Spleen (tissue), 11 donors: ENCODE results near the gene HTR4. TPM values are rescaled to one million over a fixed set of nuclear protein-coding genes. Genes with fewer than 3 reads are reported as not detected.

ENCODE experiments used
- DNase-seq: peaks from one replicate; pipeline ENCODE4 v3.0.0-alpha.2; 2020
- H3K27ac ChIP-seq, 8 donors: fragments of 200-600 bp; sonication (generic) in 7 of 8; 1 replicate in 4 of 8; 2 replicates in 4 of 8; pipeline versions ENCODE4 v1.5.0 to v1.8.0; 2016 to 2021; ENCODE audit warnings: inconsistent platforms in 4 of 8, mild to moderate bottlenecking in 4 of 8, moderate library complexity in 1 of 8
- H3K27me3 ChIP-seq, 7 donors: fragments of 200-600 bp; sonication (generic) in 6 of 7; replicated peaks in 1 of 7; 1 replicate in 4 of 7; 2 replicates in 3 of 7; pipeline versions ENCODE4 v1.5.0 to v1.8.0; 2016 to 2021; ENCODE audit warnings: inconsistent platforms in 3 of 7, mild to moderate bottlenecking in 1 of 7
- H3K36me3 ChIP-seq, 6 donors: fragments of 200-600 bp; sonication (generic) in 5 of 6; 1 replicate in 4 of 6; 2 replicates in 2 of 6; pipeline versions ENCODE4 v1.5.0 to v1.8.0; 2016 to 2021; ENCODE audit warnings: inconsistent platforms in 2 of 6
- H3K4me1 ChIP-seq, 6 donors: fragments of 200-600 bp; sonication (generic) in 5 of 6; 1 replicate in 3 of 6; 2 replicates in 3 of 6; pipeline versions ENCODE4 v1.5.0 to v1.8.0; 2016 to 2021; ENCODE audit warnings: inconsistent platforms in 3 of 6
- H3K4me3 ChIP-seq, 8 donors: fragments of 200-600 bp; sonication (generic) in 7 of 8; 1 replicate in 4 of 8; 2 replicates in 4 of 8; pipeline versions ENCODE4 v1.5.0 to v1.8.0; 2016 to 2021; ENCODE audit warnings: inconsistent platforms in 4 of 8, mild to moderate bottlenecking in 4 of 8, moderate library complexity in 2 of 8
- H3K9me3 ChIP-seq, 8 donors: fragments of 200-600 bp; sonication (generic) in 7 of 8; 1 replicate in 4 of 8; 2 replicates in 4 of 8; pipeline versions ENCODE4 v1.5.0 to v1.8.0; 2016 to 2021; ENCODE audit warnings: inconsistent platforms in 4 of 8
- CTCF ChIP-seq, 11 experiments: fragments of 200-600 bp in 7 of 11; fragments of 450-650 bp in 4 of 11; sonication (generic) in 4 of 11; IDR thresholded peaks in 8 of 11; conservative IDR thresholded peaks in 3 of 11; 1 replicate in 7 of 11; 2 replicates in 4 of 11; pipeline versions ENCODE4 v1.4.0 to v1.8.0; 2016 to 2021; ENCODE audit warnings: antibody characterized with exemption in 11 of 11, inconsistent platforms in 4 of 11, mild to moderate bottlenecking in 1 of 11
- POLR2A ChIP-seq, 3 donors: fragments of 450-650 bp; IDR thresholded peaks; one replicate each; pipeline ENCODE4 v1.5.1; 2017; ENCODE audit warnings: antibody characterized with exemption in 3 of 3, mild to moderate bottlenecking in 1 of 3
- POLR2AphosphoS5 ChIP-seq, 3 donors: sonication (generic); formaldehyde crosslinking; IDR thresholded peaks; one replicate each; pipeline ENCODE4 v1.5.1; 2017; ENCODE audit warnings: antibody characterized with exemption in 3 of 3
- WGBS, 5 donors: extraction: QIAGEN DNeasy Blood & Tissue Kit in 3 of 5; methylation state at CpG; one replicate each; pipeline versions ENCODE4 v1.1.5 to v1.1.7; 2013 to 2018; 5-methylcytosine and 5-hydroxymethylcytosine counted together
- intact Hi-C: fragments of 100-400 bp; cut with DNase I; formaldehyde crosslinking; loops from one replicate; pipeline ENCODE4 v1.15.0; 2023; ENCODE audit warnings: low total_unique reads
- polyA plus RNA-seq, 3 donors: library from polyadenylated mRNA; stranded (reverse); fragments of 200-250 nt; gene quantifications; one replicate each; pipeline ENCODE4 v1.2.1, GENCODE V29; 2013
- total RNA-seq, 7 donors: library from RNA; depleted of rRNA in 3 of 7; stranded (reverse); fragments of >200 nt in 3 of 7; fragmentation: NEBNext Ultra II Directional in 4 of 7; extraction: Animal tissue kit (Norgen Biotek cat#: 25700) in 4 of 7; gene quantifications; one replicate each; pipeline versions ENCODE4 v1.1.0 to v1.2.1, GENCODE V29; 2016 to 2021
- donor health status: healthy with polysubstance abuse.
- donor health status: DM: no; HTN: no; CAD: no; lungs with moderate emphysema.
- donor health status: DM: no; HTN: no; CAD: no.
- donor health status: Bipolar disorder and iron deficiency.
- donor health status: healthy.
- donor health status: DM: no; HTN: no; CAD: no.
- donor health status: DM: yes; HTN: yes; CAD: no.

HTR4 gene
- total and polyA plus RNA-seq, 10 donors, result 0.03 to 0.79 (median 0.41) TPM; not detected in 5

- TF ChIP-seq CTCF (IDR thresholded peaks at IDR 0.05 in 8 of 11, conservative IDR thresholded peaks at IDR 0.05 in 3 of 11), result no peak
- Histone ChIP-seq H3K9me3 (no peaks in the 10 kb centered on the region), H3K4me3 (no peak overlapping the region), H3K27me3 (peaks cover 0 to 47% (median 6%) of the 10 kb centered on the region in 7 donors), H3K36me3 (no peaks in the 10 kb centered on the region), H3K27ac (no peak overlapping the region), H3K4me1 (no peaks in the 10 kb centered on the region)
- 62 to 78% (median 66%) methylated on average over 5 of the region's 5 CpGs for WGBS, 5 donors
- DNase-seq, result no peak
- intact Hi-C loops, result no loop called here
These were observed 6.0 kb upstream of the HTR4 start for GRCh38 chr5:148660346-148660660.

- Histone ChIP-seq H3K27me3 (peaks cover 0 to 52% (median 9%) of the 10 kb centered on the region in 7 donors), H3K4me3 (no peak overlapping the region), H3K4me1 (peaks cover 0 to 1% (median 0%) of the 10 kb centered on the region in 6 donors), H3K36me3 (no peaks in the 10 kb centered on the region), H3K27ac (no peak overlapping the region), H3K9me3 (no peaks in the 10 kb centered on the region)
- TF ChIP-seq POLR2AphosphoS5 (IDR thresholded peaks at IDR 0.05) (no peak), CTCF (IDR thresholded peaks at IDR 0.05 in 8 of 11, conservative IDR thresholded peaks at IDR 0.05 in 3 of 11) (no peak), POLR2A (IDR thresholded peaks at IDR 0.05) (no peak)
- intact Hi-C loops, result no loop called here
- WGBS, 5 donors, result 62 to 87% (median 69%) methylated on average over 2 of the region's 2 CpGs
- DNase-seq, result no peak
These were observed 5.5 kb upstream of the HTR4 start for GRCh38 chr5:148659641-148660345.

DNA sequence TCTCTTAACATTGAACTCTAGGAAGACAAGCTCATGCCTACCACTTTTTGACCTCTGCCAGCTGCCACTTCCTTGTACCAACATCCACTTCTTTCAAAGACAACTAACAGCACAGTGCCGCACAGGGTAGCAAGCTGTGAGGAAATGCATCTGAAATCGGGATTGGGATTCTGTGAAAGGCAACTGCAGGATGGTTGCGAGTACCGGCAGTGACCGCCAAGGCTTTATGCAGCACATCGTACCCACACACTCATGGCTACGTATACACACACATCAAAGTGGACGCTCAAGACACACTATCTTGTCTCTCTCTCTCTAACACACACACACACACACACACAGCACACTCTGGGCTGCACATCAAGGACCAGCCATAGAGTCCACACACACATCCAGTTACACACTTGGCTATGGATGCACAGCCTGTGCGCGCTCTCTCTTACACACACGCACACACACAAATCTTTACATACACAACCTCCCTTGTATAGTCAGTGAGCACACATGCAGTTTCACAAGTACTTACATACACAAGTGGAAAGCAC lies 964 bp downstream of the HTR4 start:
- 76 to 90% (median 87%) methylated on average over 11 of the region's 11 CpGs for WGBS, 5 donors
- Histone ChIP-seq H3K36me3 (no peaks in the 10 kb centered on the region), H3K27ac (no peak overlapping the region), H3K4me1 (peaks cover 0 to 13% (median 3%) of the 10 kb centered on the region in 6 donors), H3K4me3 (no peak overlapping the region), H3K9me3 (no peaks in the 10 kb centered on the region), H3K27me3 (peaks cover 0 to 65% (median 17%) of the 10 kb centered on the region in 7 donors)
- TF ChIP-seq POLR2AphosphoS5 (IDR thresholded peaks at IDR 0.05), result no peak
- no peak for TF ChIP-seq CTCF (IDR thresholded peaks at IDR 0.05 in 8 of 11, conservative IDR thresholded peaks at IDR 0.05 in 3 of 11)
- TF ChIP-seq POLR2A (IDR thresholded peaks at IDR 0.05), result no peak
- no peak for DNase-seq
- intact Hi-C loops, result no loop called here

DNA sequence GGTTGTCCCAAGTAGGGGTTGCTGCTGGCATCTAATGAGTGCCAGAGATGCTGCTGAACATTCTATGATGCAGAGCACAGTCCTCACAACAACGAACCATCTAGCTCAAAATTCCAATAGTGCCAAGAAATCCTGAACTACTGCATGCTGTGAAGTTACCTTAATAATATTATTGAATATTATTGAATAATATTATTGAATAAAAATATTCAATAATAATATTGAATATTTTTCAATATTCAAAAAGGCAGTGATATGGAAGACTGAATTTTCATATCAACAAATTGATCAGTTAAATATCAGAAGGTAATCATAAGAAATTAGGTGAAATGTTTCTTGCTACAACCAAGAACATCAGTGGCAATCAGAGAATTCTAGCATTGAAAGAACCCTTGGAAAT lies 2.8 kb downstream of the HTR4 start:
- Histone ChIP-seq H3K27me3 (peaks cover 0 to 65% (median 12%) of the 10 kb centered on the region in 7 donors), H3K27ac (no peak overlapping the region), H3K4me3 (no peak overlapping the region), H3K9me3 (no peaks in the 10 kb centered on the region), H3K36me3 (no peaks in the 10 kb centered on the region), H3K4me1 (peaks cover 0 to 13% (median 3%) of the 10 kb centered on the region in 6 donors)
- no peak for TF ChIP-seq POLR2A (IDR thresholded peaks at IDR 0.05)
- TF ChIP-seq CTCF (IDR thresholded peaks at IDR 0.05 in 8 of 11, conservative IDR thresholded peaks at IDR 0.05 in 3 of 11), result no peak
- TF ChIP-seq POLR2AphosphoS5 (IDR thresholded peaks at IDR 0.05), result no peak
- intact Hi-C loops, result no loop called here
- DNase-seq, result no peak
- WGBS, 5 donors, result 59 to 88% (median 83%) methylated on average over 1 of the region's 1 CpG
